HG02973 (cell line): ENCODE measurements around the gene MACROD1.

Experiments
- ATAC-seq: cut with Tn5 transposase; IDR thresholded peaks from one replicate; pipeline ENCODE4 v1.9.1; 2021; ENCODE audit warnings: moderate library complexity; ENCODE audit not compliant: unreplicated experiment

Gene MACROD1

DNA sequence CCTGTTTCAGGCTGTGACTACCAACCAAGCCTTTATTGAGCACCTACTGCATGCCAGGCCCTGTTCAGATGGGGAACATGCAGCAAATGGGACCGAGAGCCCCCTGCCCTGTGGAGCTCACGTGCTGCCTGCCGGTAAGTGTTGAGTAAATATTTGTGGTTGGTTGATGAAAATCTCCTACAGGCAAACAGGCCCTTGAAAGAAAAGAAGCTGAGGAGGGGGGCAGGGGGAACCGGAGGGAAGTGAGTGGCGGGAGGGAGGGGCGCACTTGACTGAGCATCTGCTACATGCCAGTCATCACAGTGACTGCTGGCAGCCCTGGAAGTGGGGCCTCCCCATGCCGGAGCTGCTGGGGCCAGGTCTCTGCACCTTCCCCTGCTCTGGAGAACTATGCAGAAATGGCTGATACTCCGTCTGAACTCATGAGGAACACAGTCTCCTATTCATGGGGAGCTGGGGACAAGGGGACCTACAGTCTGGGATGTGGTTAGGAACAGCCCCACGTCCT is 34.2 kb downstream of the MACROD1 start:
- ATAC-seq: no peak

DNA sequence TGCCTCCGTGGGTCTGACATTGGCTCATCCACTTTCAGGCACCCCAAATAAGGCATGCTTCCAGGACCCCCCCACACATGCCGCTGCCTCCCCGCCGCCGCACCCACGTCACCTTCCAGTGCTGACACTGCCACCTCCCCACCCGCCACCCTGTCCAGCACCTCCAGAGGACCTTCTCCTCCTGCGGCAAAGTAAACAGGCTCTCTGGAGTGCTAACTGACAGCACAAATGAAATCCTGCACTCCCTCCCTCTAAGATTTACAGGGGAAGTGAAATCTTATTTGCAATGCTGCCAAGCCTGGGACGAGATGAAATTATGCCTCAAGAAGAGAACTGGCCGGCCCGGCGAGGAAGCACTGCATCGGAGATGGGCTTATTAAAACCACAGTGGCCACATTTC is 35.3 kb downstream of the MACROD1 start:
- no peak for ATAC-seq

GRCh38 chr11:64129403-64129802 is 36.5 kb downstream of the MACROD1 start:
- ATAC-seq: no peak

DNA sequence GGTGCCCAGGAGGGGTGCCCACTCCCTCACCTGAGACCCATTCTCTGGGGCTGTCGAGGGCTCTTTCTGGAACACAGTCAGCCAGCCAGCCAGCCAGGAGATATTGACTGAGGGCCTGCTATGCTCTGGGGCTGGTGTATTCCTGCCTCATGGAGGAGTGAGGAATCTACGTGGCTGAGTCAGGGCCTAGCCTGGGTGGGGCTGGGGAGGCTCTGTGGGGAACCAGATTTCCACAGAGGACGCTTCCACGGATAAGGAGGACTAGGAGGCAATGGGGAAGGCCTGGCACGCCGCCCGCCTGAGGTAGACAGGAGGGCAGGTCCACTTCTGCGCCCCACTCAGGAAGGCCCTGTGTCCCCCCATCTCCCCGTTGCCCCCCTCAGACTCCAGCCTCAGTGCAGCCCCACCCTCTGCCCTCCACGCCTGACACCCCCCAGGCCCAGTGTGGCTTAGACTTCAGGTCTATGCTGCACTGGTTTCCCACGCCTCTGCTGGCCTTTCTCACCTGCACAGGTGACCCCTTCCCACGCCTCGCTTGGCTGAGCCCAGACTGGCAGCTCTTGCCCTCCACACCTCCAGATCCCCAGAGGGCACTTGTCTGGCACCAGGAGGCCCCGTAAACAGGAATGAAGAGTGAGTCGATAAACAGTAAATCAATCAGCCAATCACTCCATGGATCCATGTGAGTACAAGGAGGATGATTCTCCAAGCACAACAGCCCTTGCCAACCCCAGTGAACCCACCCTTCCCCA is 37.5 kb downstream of the MACROD1 start:
- ATAC-seq: no peak

- ATAC-seq: no peak
These were observed 38.4 kb downstream of the MACROD1 start for GRCh38 chr11:64127267-64128072.

- ATAC-seq: no peak
These were observed 39.1 kb downstream of the MACROD1 start for GRCh38 chr11:64126796-64127195.

DNA sequence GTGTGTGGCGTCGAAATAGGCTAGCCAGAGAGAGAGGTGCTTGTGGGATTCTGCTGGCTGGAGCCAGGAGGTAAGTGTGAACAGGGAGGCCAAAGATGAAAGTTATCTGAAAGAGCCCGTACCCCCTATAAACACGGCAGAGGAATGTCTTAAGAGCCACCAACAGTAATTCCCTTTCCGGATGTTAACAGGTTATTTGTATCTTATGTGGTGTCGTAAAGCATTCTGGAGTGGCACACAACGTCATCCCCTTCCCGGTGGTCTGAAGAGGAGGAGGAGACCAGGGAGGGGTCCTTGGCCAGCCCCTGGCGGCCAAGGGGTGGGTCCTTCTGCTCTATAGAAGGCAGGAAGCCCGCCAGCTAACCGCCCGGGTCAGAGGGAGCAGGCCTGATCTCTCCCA is 39.5 kb downstream of the MACROD1 start:
- ATAC-seq: no peak

GRCh38 chr11:64125676-64126075 is 40.2 kb downstream of the MACROD1 start:
- no peak for ATAC-seq

DNA sequence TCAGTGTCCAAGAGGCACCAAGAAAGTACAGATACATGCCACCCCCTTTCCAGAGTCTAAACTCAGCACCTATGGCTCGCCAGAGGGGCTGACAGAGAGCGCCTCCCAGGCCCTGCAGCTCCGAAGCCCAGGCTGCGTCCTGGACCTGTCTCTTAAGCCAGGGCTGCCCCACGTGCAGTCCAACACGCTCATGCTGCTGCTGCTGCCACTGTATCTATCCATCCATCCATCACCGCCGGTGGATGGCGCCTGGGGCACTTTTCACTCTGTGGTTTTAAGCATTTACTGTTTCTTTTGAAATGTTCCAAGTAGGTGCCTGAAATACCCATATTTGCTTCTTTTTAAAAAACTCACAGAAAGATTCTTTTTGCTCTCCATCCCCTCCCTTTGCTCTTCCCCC is 41.8 kb downstream of the MACROD1 start:
- no peak for ATAC-seq

- no peak for ATAC-seq
These were observed 42.2 kb downstream of the MACROD1 start for GRCh38 chr11:64123679-64124078.

- ATAC-seq: no peak
These were observed 43.2 kb downstream of the MACROD1 start for GRCh38 chr11:64122411-64123410.

DNA sequence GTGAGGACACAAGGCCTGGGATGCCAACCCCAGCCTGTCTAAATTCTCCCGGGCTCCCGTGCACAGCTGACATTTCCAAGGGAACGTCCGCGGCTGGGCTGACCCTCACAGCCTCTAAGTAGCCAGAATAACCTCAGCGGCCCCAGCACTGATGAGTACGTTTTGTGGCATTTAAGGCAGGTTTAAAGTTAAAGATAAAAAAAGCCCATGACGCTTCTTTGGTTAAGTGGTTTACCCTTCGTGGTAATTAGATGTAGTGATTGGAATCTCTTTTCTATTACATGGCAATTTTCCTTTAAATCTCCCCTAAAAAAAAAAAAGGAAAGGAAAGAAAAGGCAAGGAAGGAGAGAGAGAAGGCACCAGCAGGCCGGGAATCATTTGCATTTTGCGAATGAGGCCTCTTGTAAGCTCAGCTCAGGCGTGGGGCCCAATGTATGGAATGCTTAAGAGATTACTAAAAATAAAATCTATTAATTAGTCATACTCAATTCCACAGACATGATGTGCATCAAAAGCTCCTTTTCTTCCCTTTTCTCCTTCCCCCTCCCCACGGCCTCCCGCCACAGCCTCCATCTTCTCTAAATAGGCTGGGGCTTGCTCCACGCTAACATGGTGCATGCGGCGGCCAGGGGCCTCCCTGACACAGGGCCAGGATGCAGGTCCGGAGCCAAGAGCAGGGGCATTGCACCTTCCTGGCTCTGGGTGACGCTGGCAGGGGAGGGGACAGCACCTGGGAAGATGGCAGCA is 44.1 kb downstream of the MACROD1 start:
- no peak for ATAC-seq

DNA sequence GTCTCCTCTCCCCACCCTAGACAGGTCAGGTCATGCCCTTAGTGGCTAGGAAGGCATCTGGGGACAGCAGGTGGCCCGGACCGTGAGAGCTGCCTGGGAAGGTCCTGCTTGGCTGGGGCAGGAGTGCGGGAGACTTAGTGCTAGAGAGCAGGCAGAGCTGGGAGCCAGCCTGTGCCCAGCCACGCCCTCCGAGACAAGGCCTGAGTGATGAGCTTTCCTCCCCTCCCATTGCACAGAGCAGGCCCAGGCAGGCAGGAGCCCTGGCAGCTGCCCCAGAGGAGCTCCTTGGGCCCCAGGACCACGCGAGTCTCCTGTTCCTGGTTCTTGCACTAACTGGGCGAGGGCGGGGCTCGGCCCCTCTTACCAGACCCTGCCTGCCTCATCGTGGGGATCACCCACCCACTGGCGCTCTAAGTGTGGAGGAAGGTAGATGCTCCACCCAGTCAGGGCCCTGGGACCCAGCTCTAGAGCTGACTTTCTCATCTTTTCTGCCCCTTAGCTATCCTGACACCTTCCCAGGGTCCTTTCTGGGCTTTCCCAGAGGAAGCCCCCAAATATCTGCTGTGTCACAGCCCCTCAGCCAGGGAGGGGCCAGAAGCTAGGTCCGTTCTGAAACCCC is 44.9 kb downstream of the MACROD1 start:
- no peak for ATAC-seq

- ATAC-seq: no peak
These were observed 46.2 kb downstream of the MACROD1 start for GRCh38 chr11:64119700-64120099.

GRCh38 chr11:64118876-64119665 is 46.8 kb downstream of the MACROD1 start:
- ATAC-seq: no peak

DNA sequence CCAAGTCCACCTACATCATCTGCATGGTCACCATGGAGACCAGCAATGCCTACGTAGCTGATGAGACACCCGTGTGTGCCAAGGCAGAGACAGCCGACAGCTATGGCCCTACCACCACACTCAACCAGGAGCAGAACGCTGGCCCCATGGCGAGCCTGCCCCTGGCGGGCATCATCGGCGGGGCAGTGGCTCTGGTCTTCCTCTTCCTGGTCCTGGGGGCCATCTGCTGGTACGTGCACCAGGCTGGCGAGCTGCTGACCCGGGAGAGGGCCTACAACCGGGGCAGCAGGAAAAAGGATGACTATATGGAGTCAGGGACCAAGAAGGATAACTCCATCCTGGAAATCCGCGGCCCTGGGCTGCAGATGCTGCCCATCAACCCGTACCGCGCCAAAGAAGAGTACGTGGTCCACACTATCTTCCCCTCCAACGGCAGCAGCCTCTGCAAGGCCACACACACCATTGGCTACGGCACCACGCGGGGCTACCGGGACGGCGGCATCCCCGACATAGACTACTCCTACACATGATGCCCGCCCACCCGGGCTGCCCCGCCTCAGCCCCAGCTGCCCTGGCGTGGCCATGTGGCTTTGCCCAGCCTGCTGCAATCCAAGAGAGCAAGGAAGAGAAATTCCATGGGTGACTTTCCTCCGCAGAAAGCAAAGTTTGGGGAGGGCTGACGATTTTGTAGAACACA is 48.0 kb downstream of the MACROD1 start:
- no peak for ATAC-seq

- ATAC-seq: no peak
These were observed 50.1 kb downstream of the MACROD1 start for GRCh38 chr11:64115531-64116522.
